A673 (cell line): ENCODE data around the gene HDAC1. TPM values are rescaled to one million over a fixed set of nuclear protein-coding genes. Genes with fewer than 3 reads are reported as not detected.

Experiments used
- BruUV-seq: library from RNA; stranded (reverse); fragments of 400-500 nt; replicated peaks from 2 replicates; lab custom pipeline; 2021; lab: Mats Ljungman, UMichigan
- CTCF ChIA-PET: fragments of 300-600 bp; sonication (Branson Sonifier 250); formaldehyde crosslinking; loops from one replicate; lab custom pipeline; 2022; ENCODE audit warnings: antibody characterized with exemption; lab: Charles Lee
- POLR2A ChIA-PET: fragments of 300-600 bp; sonication (Branson Sonifier 250); formaldehyde crosslinking; loops from one replicate; lab custom pipeline; 2022; ENCODE audit warnings: antibody characterized with exemption; ENCODE audit not compliant: low non-redundant PET; lab: Charles Lee
- DNase-seq: peaks from one replicate; pipeline ENCODE4 v3.0.0-alpha.2; 2015; ENCODE audit warnings: low spot score
- H3K27ac ChIP-seq: fragments of 200-600 bp; sonication (generic); 2 replicates; pipeline ENCODE4 v1.5.1; 2016; ENCODE audit warnings: mixed run types, low read depth, mild to moderate bottlenecking, mixed read lengths, antibody characterized with exemption, low read length; ENCODE audit not compliant: poor library complexity, severe bottlenecking
- H3K27me3 ChIP-seq: fragments of 200-600 bp; sonication (generic); replicated peaks from 2 replicates; pipeline ENCODE4 v1.6.1; 2017; ENCODE audit warnings: mixed run types, low read depth, mild to moderate bottlenecking, mixed read lengths, antibody characterized with exemption, low read length; ENCODE audit not compliant: insufficient read depth, poor library complexity
- H3K36me3 ChIP-seq: fragments of 200-600 bp; sonication (generic); 2 replicates; pipeline ENCODE4 v1.6.1; 2016; ENCODE audit warnings: mixed run types, mild to moderate bottlenecking, mixed read lengths, antibody characterized with exemption, low read length; ENCODE audit not compliant: insufficient read depth, poor library complexity, severe bottlenecking
- H3K4me1 ChIP-seq: fragments of 200-600 bp; sonication (generic); 2 replicates; pipeline ENCODE4 v1.6.1; 2017; ENCODE audit warnings: mixed run types, mild to moderate bottlenecking, mixed read lengths, antibody characterized with exemption, low read length; ENCODE audit not compliant: insufficient read depth, poor library complexity, severe bottlenecking
- H3K4me3 ChIP-seq: fragments of 200-600 bp; sonication (generic); 2 replicates; pipeline ENCODE4 v1.5.1; 2016; ENCODE audit warnings: low read depth, mixed run types, mild to moderate bottlenecking, mixed read lengths, low read length; ENCODE audit not compliant: poor library complexity, severe bottlenecking
- H3K9me3 ChIP-seq: fragments of 200-600 bp; sonication (generic); 2 replicates; pipeline ENCODE4 v1.6.1; 2016; ENCODE audit warnings: mixed run types, low read depth, mild to moderate bottlenecking, mixed read lengths, antibody characterized with exemption, low read length; ENCODE audit not compliant: poor library complexity, severe bottlenecking
- EZH2 ChIP-seq: fragments of 200-600 bp; sonication (generic); IDR thresholded peaks from 2 replicates; pipeline ENCODE4 v1.6.1; 2017; ENCODE audit warnings: borderline replicate concordance, low read depth, mild to moderate bottlenecking, mixed read lengths, antibody characterized with exemption, low read length; ENCODE audit not compliant: poor library complexity, severe bottlenecking
- intact Hi-C: fragments of 100-400 bp; cut with micrococcal nuclease; formaldehyde crosslinking; loops from one replicate; pipeline ENCODE4 v1.10.0; 2022; ENCODE audit not compliant: unreplicated experiment
- total RNA-seq: library from RNA; stranded (reverse); gene quantifications from 2 replicates; pipeline ENCODE4 v1.2.3, GENCODE V29; 2021
- TF ChIP-seq, protein P1 (sequence below): fragments of 300-800, 200-600 bp; sonication (generic); conservative IDR thresholded peaks from 2 replicates; pipeline ENCODE4 v1.5.1; 2017; ENCODE audit warnings: low read depth, mild to moderate bottlenecking, antibody characterized with exemption, low read length, moderate library complexity, mixed read lengths

HDAC1 gene
- total RNA-seq, 1 experiment from 2014 or later: 195 TPM

DNA sequence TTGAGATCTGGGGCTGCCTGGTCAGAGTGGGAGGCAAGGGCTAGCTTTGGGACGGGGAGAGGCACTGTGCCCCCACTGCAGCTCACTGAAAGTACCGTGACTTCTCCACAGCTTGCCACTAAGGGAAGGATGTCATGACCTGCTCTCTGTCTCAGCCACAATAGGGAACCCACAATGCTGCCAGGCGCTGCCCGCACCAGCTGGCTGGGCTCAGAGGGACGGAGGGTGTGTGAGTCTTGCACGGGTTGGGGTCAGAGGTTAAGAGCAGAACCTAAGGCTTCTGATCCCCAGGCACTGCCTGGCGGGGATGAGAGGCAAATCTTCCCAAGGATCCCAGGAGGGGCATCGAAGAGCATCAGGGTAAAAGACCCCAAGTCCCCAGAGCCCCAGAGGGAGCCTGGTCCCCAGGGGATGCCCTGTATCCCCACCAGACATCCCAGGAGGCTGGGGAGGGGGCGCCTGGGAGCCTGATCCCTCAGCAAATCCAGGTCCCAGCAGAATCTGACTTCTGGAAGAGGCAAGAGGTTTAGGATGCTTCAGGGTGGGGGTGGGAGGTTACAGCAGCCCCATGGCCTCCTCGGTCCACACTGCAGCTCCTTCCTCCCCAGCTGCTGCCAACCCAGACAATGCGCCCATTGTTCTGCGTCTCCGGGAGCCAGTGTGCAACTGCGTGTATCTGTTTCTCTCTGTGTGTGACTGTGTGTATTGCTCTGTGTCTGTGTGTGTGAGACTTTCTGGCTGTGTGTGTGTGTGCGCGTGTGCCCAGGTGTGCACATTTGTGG is 46.2 kb downstream of the HDAC1 start:
- H3K4me1 ChIP-seq: peaks cover 15% of the 10 kb centered on the region
- no peaks in the 10 kb centered on the region for H3K9me3 ChIP-seq
- H3K27ac ChIP-seq: no peak overlapping the region
- H3K36me3 ChIP-seq: peaks cover 15% of the 10 kb centered on the region
- ChIA-PET POLR2A (no interaction called here), CTCF (no interaction called here)
- BruUV-seq: no TSS peak
- DNase-seq: no peak
- H3K4me3 ChIP-seq: no peak overlapping the region
- intact Hi-C loops: loop anchor here (5.0 to 10.0 kb wide), 2 partner anchors 54 to 113 kb away; partner anchors contain the start of genes BSDC1, EIF3I and TMEM234
- no peaks in the 10 kb centered on the region for H3K27me3 ChIP-seq
- TF ChIP-seq EZH2: no peak
- TF ChIP-seq, protein P1, sequence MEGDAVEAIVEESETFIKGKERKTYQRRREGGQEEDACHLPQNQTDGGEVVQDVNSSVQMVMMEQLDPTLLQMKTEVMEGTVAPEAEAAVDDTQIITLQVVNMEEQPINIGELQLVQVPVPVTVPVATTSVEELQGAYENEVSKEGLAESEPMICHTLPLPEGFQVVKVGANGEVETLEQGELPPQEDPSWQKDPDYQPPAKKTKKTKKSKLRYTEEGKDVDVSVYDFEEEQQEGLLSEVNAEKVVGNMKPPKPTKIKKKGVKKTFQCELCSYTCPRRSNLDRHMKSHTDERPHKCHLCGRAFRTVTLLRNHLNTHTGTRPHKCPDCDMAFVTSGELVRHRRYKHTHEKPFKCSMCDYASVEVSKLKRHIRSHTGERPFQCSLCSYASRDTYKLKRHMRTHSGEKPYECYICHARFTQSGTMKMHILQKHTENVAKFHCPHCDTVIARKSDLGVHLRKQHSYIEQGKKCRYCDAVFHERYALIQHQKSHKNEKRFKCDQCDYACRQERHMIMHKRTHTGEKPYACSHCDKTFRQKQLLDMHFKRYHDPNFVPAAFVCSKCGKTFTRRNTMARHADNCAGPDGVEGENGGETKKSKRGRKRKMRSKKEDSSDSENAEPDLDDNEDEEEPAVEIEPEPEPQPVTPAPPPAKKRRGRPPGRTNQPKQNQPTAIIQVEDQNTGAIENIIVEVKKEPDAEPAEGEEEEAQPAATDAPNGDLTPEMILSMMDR: no peak

- Histone ChIP-seq H3K27me3 (no peaks in the 10 kb centered on the region), H3K36me3 (peaks cover 8% of the 10 kb centered on the region), H3K9me3 (no peaks in the 10 kb centered on the region), H3K4me1 (peaks cover 15% of the 10 kb centered on the region), H3K4me3 (no peak overlapping the region), H3K27ac (no peak overlapping the region)
- no TSS peak for BruUV-seq
- CTCF ChIA-PET: no interaction called here
- no peak for DNase-seq
- intact Hi-C loops: loop anchor here (5.0 to 10.0 kb wide), 2 partner anchors 54 to 114 kb away; partner anchors contain the start of genes BSDC1, EIF3I and TMEM234
- POLR2A ChIA-PET: no interaction called here
- TF ChIP-seq EZH2: no peak
- TF ChIP-seq, protein P1: no peak
Measured at GRCh38 chr1:32338637-32339145, 46.8 kb downstream of the HDAC1 start.

DNA sequence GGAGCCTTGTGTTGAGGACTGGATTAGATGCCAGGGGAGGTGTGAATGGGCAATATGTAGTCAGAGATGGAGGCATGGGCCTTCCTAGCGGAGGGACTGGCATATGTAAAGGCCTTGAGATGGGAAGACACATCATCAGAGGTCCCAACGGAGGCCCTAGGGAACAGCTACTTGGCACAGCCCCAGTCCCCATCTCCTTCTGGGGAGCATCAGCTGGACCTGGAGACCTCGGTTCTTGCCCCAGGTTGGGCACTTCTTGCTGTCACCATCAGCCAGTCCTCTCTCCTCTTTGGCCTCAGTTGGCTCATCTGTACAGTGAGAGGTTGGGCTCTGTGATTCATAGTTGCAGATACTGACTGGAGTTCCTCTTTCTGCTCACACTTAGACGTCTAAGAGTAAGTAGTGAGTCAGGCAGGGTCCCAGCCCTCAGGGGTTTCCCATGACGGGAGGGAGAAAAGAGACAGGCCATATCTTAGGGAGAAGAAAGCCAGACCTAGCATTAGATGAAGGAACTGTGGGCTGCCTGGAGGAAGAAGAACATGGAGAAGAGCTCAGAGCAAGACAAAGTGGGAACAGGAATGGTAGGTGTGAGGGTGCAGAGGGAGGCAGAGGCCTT is 47.6 kb downstream of the HDAC1 start:
- H3K9me3 ChIP-seq: no peaks in the 10 kb centered on the region
- peaks cover 15% of the 10 kb centered on the region for H3K4me1 ChIP-seq
- no peak overlapping the region for H3K27ac ChIP-seq
- no peak overlapping the region for H3K4me3 ChIP-seq
- H3K27me3 ChIP-seq: no peaks in the 10 kb centered on the region
- no peak for DNase-seq
- ChIA-PET POLR2A (no interaction called here), CTCF (no interaction called here)
- peaks cover under 1% of the 10 kb centered on the region for H3K36me3 ChIP-seq
- intact Hi-C loops: loop anchor here (5.0 to 10.0 kb wide), 2 partner anchors 53 to 115 kb away; partner anchors contain the start of genes BSDC1, EIF3I and TMEM234
- TF ChIP-seq EZH2: no peak
- TF ChIP-seq, protein P1: no peak
- no TSS peak for BruUV-seq
